Suprapubic skin (tissue), 4 donors: ENCODE data around the gene RRAD.

Source experiments
- EP300 ChIP-seq: sonication (generic); formaldehyde crosslinking; IDR thresholded peaks from one replicate; pipeline ENCODE4 v1.6.1; 2017; ENCODE audit warnings: antibody characterized with exemption
- POLR2A ChIP-seq, 2 donors: fragments of 450-650 bp; IDR thresholded peaks; one replicate each; pipeline ENCODE4 v1.6.1; 2017; ENCODE audit warnings: antibody characterized with exemption in 2 of 2, mild to moderate bottlenecking in 2 of 2, moderate library complexity in 2 of 2
- POLR2AphosphoS5 ChIP-seq, 3 donors: sonication (generic); formaldehyde crosslinking; IDR thresholded peaks; one replicate each; pipeline ENCODE4 v1.6.1; 2017; ENCODE audit warnings: antibody characterized with exemption in 3 of 3

- TF ChIP-seq POLR2AphosphoS5 (IDR thresholded peaks at IDR 0.05) (no peak), POLR2A (IDR thresholded peaks at IDR 0.05) (no peak), EP300 (no peak)
Measured at GRCh38 chr16:66950971-66951790, 25.8 kb upstream of the RRAD start.
